SK-N-SH (cell line): ENCODE data around the gene GPR63. TPM values are rescaled to one million over a fixed set of nuclear protein-coding genes. Genes with fewer than 3 reads are reported as not detected.

ENCODE experiments used
- CTCF ChIA-PET: fragments of 300-600, 350-600 bp; formaldehyde crosslinking; extraction: SDS; loops from one replicate; lab custom pipeline; 2021; lab: Yijun Ruan, JAX
- POLR2A ChIA-PET: fragments of 350-600 bp; sonication (Branson Sonifier 250); formaldehyde crosslinking; extraction: SDS; loops from one replicate; lab custom pipeline; 2020; ENCODE audit warnings: antibody characterized with exemption, inconsistent platforms; lab: Yijun Ruan, JAX
- DNase-seq: peaks from one replicate; pipeline ENCODE4 v3.0.0; 2012
- H2AFZ ChIP-seq: fragments of 200-600 bp; sonication (generic); 2 replicates; pipeline ENCODE4 v1.8.1; 2016; ENCODE audit warnings: antibody characterized with exemption, mild to moderate bottlenecking, low read depth
- H3F3A ChIP-seq: fragments of 200-600 bp; sonication (generic); replicated peaks from 2 replicates; pipeline ENCODE3; 2016; ENCODE audit warnings: antibody characterized with exemption, mild to moderate bottlenecking; ENCODE audit not compliant: insufficient read depth
- H3K27ac ChIP-seq, 2 experiments: fragments of 200-500 bp in 1 of 2; fragments of 200-600 bp in 1 of 2; sonication (Bioruptor generic) in 1 of 2; sonication (generic), shearing (Covaris generic) in 1 of 2; 2 replicates each; pipeline versions ENCODE4 v1.5.1 to v1.6.1; 2014 to 2016; ENCODE audit warnings: low read depth in 2 of 2, inconsistent platforms in 1 of 2, low read length in 1 of 2, mild to moderate bottlenecking in 1 of 2, mixed read lengths in 1 of 2
- H3K27me3 ChIP-seq: fragments of 200-600 bp; sonication (generic), shearing (Covaris generic); 2 replicates; pipeline ENCODE4 v1.6.1; 2016; ENCODE audit warnings: mixed run types; ENCODE audit not compliant: insufficient read depth
- H3K36me3 ChIP-seq, 2 experiments: fragments of 200-500 bp in 1 of 2; fragments of 200-600 bp in 1 of 2; sonication (Bioruptor generic) in 1 of 2; sonication (generic) in 1 of 2; replicated peaks in 1 of 2; 2 replicates each; pipeline versions ENCODE3 to v1.5.1; 2014 to 2016; ENCODE audit warnings: low read length in 1 of 2, mild to moderate bottlenecking in 1 of 2; ENCODE audit not compliant: insufficient read depth in 2 of 2, control insufficient read depth in 1 of 2
- H3K4me1 ChIP-seq, 2 experiments: fragments of 200-500 bp in 1 of 2; fragments of 200-600 bp in 1 of 2; sonication (Bioruptor generic) in 1 of 2; sonication (generic), shearing (Covaris generic) in 1 of 2; 2 replicates each; pipeline versions ENCODE4 v1.5.1 to v1.6.1; 2014 to 2016; ENCODE audit warnings: low read depth in 1 of 2, low read length in 1 of 2, mixed run types in 1 of 2; ENCODE audit not compliant: insufficient read depth in 2 of 2, control insufficient read depth in 1 of 2
- H3K4me2 ChIP-seq: fragments of 200-600 bp; sonication (generic), shearing (Covaris generic); 2 replicates; pipeline ENCODE4 v1.6.1; 2017; ENCODE audit warnings: mixed run types
- H3K4me3 ChIP-seq, 2 experiments: fragments of 200-500 bp in 1 of 2; fragments of 200-600 bp in 1 of 2; sonication (Bioruptor generic) in 1 of 2; sonication (generic), shearing (Covaris generic) in 1 of 2; 2 replicates each; pipeline versions ENCODE4 v1.5.1 to v1.8.1; 2014 to 2016; ENCODE audit warnings: low read depth in 2 of 2, inconsistent platforms in 1 of 2, low read length in 1 of 2, mild to moderate bottlenecking in 1 of 2, mixed read lengths in 1 of 2, moderate library complexity in 1 of 2
- H3K79me2 ChIP-seq: fragments of 200-600 bp; sonication (generic); 2 replicates; pipeline ENCODE4 v1.8.1; 2017; ENCODE audit warnings: mild to moderate bottlenecking; ENCODE audit not compliant: insufficient read depth
- H3K9ac ChIP-seq: fragments of 200-600 bp; sonication (generic); 2 replicates; pipeline ENCODE4 v1.6.1; 2017; ENCODE audit warnings: mixed run types
- H3K9me2 ChIP-seq: fragments of 200-600 bp; sonication (generic); 2 replicates; pipeline ENCODE4 v1.6.1; 2017; ENCODE audit warnings: mixed run types
- H3K9me3 ChIP-seq: fragments of 200-600 bp; sonication (generic); 2 replicates; pipeline ENCODE4 v1.6.1; 2017; ENCODE audit warnings: mixed run types, mild to moderate bottlenecking, moderate library complexity
- H4K20me1 ChIP-seq: fragments of 200-600 bp; sonication (generic); 2 replicates; pipeline ENCODE4 v1.6.1; 2017; ENCODE audit warnings: mild to moderate bottlenecking, mixed run types; ENCODE audit not compliant: insufficient read depth
- EP300 ChIP-seq, 2 experiments: IDR thresholded peaks; 2 replicates each; pipeline versions ENCODE4 v1.4.0 to v1.6.1; 2012; ENCODE audit warnings: borderline replicate concordance in 1 of 2, low read depth in 1 of 2, low read length in 1 of 2
- EZH2phosphoT487 ChIP-seq: fragments of 200-600 bp; sonication (generic); IDR thresholded peaks from 2 replicates; pipeline ENCODE4 v1.6.1; 2017; ENCODE audit warnings: low read depth, mixed run types, mild to moderate bottlenecking, antibody characterized with exemption, moderate library complexity, borderline replicate concordance
- FOSL2 ChIP-seq: IDR thresholded peaks from 2 replicates; pipeline ENCODE4 v1.4.0; 2012; ENCODE audit warnings: low read depth, mild to moderate bottlenecking, moderate library complexity, borderline replicate concordance
- FOXM1 ChIP-seq: IDR thresholded peaks from 2 replicates; pipeline ENCODE4 v1.4.0; 2012; ENCODE audit warnings: low read depth, mild to moderate bottlenecking
- GABPA ChIP-seq: IDR thresholded peaks from 2 replicates; pipeline ENCODE4 v1.4.0; 2012; ENCODE audit warnings: low read depth, mild to moderate bottlenecking
- MEF2A ChIP-seq: IDR thresholded peaks from 2 replicates; pipeline ENCODE4 v1.4.0; 2012; ENCODE audit warnings: low read depth, borderline replicate concordance
- MXI1 ChIP-seq: IDR thresholded peaks from 2 replicates; pipeline ENCODE4 v1.6.1; 2012; ENCODE audit warnings: mild to moderate bottlenecking, low read depth, low read length, improper control_type of control experiment
- NRF1 ChIP-seq: IDR thresholded peaks from 2 replicates; pipeline ENCODE4 v1.6.1; 2012; ENCODE audit warnings: low read depth, mild to moderate bottlenecking, low read length
- POLR2AphosphoS5 ChIP-seq: IDR thresholded peaks from 2 replicates; pipeline ENCODE4 v1.6.1; 2012; ENCODE audit warnings: low read depth, low read length
- RCOR1 ChIP-seq: fragments of 150-350 bp; IDR thresholded peaks from 2 replicates; pipeline ENCODE4 v1.6.1; 2017; ENCODE audit warnings: antibody characterized with exemption, low read length
- SMC3 ChIP-seq: IDR thresholded peaks from 2 replicates; pipeline ENCODE4 v1.6.1; 2012; ENCODE audit warnings: low read depth, low read length, improper control_type of control experiment
- TAF1 ChIP-seq: IDR thresholded peaks from 2 replicates; pipeline ENCODE4 v1.6.1; 2012; ENCODE audit warnings: low read depth, mild to moderate bottlenecking, low read length, moderate library complexity, borderline replicate concordance
- TCF12 ChIP-seq: IDR thresholded peaks from 2 replicates; pipeline ENCODE4 v1.4.0; 2012
- WGBS: methylation state at CpG from one replicate; pipeline ENCODE4 v1.1.6; 2017; ENCODE audit warnings: low lambda C conversion rate; 5-methylcytosine and 5-hydroxymethylcytosine counted together
- polyA plus RNA-seq, 3 experiments: library from polyadenylated mRNA; depleted of rRNA; stranded (reverse); fragments of >200 nt; gene quantifications; 2 replicates each; pipeline ENCODE4 v1.2.3, GENCODE V29; 2012
- TF ChIP-seq, protein P1 (sequence below): IDR thresholded peaks from 2 replicates; pipeline ENCODE4 v1.4.0; 2012; ENCODE audit warnings: low read depth
- TF ChIP-seq, protein P2 (sequence below): fragments of 150-350 bp; IDR thresholded peaks from 2 replicates; pipeline ENCODE4 v1.6.1; 2017; ENCODE audit warnings: antibody characterized with exemption, low read length, low read depth, borderline replicate concordance
- TF ChIP-seq, protein P3 (sequence below): fragments of 200-600 bp; sonication (generic); IDR thresholded peaks from 2 replicates; pipeline ENCODE4 v1.6.1; 2017; ENCODE audit warnings: antibody characterized with exemption, mild to moderate bottlenecking, moderate library complexity
- TF ChIP-seq, protein P4 (sequence below): fragments of 150-350 bp; IDR thresholded peaks from 2 replicates; pipeline ENCODE4 v1.6.1; 2016; ENCODE audit warnings: mild to moderate bottlenecking, low read depth, low read length

The GPR63 gene
- polyA plus RNA-seq, 1 of the 3 experiments (the other 2 are of a cell fraction): 0.53 TPM

DNA sequence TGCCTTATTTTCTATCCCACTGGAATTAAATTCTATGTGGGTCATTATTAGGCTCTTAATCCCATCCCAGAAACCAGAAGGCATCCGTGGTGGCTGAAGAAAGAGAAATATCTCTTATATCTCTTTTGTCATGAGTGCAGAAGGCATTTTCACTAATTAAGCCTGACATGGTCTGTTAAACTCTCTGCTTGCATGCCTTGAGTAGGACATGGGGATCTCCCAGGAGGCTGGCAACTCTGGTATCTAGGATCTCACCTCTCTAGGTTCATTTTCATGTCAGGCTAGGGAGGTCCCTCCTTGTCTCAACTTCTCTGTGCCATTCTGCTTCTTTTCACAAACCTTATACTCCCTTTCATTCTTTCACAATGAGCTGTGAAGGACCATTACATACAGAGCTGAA is 25.3 kb upstream of the GPR63 start:
- POLR2A ChIA-PET: no interaction called here
- TF ChIP-seq EP300 (IDR thresholded peaks at IDR 0.05; ENCODE audit: borderline replicate concordance in 1 of 2, low read depth in 1 of 2, low read length in 1 of 2): no peak; a peak in 1 of 4 replicates
- TF ChIP-seq, protein P1, sequence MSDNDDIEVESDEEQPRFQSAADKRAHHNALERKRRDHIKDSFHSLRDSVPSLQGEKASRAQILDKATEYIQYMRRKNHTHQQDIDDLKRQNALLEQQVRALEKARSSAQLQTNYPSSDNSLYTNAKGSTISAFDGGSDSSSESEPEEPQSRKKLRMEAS: no peak
- TF ChIP-seq, protein P2, sequence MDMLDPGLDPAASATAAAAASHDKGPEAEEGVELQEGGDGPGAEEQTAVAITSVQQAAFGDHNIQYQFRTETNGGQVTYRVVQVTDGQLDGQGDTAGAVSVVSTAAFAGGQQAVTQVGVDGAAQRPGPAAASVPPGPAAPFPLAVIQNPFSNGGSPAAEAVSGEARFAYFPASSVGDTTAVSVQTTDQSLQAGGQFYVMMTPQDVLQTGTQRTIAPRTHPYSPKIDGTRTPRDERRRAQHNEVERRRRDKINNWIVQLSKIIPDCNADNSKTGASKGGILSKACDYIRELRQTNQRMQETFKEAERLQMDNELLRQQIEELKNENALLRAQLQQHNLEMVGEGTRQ: no peak
- TF ChIP-seq POLR2AphosphoS5: no peak
- TF ChIP-seq TCF12: no peak
- TF ChIP-seq, protein P3, sequence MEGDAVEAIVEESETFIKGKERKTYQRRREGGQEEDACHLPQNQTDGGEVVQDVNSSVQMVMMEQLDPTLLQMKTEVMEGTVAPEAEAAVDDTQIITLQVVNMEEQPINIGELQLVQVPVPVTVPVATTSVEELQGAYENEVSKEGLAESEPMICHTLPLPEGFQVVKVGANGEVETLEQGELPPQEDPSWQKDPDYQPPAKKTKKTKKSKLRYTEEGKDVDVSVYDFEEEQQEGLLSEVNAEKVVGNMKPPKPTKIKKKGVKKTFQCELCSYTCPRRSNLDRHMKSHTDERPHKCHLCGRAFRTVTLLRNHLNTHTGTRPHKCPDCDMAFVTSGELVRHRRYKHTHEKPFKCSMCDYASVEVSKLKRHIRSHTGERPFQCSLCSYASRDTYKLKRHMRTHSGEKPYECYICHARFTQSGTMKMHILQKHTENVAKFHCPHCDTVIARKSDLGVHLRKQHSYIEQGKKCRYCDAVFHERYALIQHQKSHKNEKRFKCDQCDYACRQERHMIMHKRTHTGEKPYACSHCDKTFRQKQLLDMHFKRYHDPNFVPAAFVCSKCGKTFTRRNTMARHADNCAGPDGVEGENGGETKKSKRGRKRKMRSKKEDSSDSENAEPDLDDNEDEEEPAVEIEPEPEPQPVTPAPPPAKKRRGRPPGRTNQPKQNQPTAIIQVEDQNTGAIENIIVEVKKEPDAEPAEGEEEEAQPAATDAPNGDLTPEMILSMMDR: no peak
- no peak for TF ChIP-seq SMC3
- TF ChIP-seq TAF1: no peak
- no peak for TF ChIP-seq NRF1
- no peak for TF ChIP-seq FOSL2
- TF ChIP-seq EZH2phosphoT487: no peak
- TF ChIP-seq MXI1: no peak
- no peak for TF ChIP-seq RCOR1
- no peak for TF ChIP-seq FOXM1
- TF ChIP-seq GABPA: no peak
- TF ChIP-seq MEF2A: no peak
- TF ChIP-seq, protein P4, sequence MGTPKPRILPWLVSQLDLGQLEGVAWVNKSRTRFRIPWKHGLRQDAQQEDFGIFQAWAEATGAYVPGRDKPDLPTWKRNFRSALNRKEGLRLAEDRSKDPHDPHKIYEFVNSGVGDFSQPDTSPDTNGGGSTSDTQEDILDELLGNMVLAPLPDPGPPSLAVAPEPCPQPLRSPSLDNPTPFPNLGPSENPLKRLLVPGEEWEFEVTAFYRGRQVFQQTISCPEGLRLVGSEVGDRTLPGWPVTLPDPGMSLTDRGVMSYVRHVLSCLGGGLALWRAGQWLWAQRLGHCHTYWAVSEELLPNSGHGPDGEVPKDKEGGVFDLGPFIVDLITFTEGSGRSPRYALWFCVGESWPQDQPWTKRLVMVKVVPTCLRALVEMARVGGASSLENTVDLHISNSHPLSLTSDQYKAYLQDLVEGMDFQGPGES: no peak
- TF ChIP-seq, all 33 proteins: peak for 0

More for the DNA sequence above, 25.3 kb upstream of the GPR63 start:
- H3K4me1 ChIP-seq: peaks cover 0 to 5% of the 10 kb centered on the region in 2 experiments; a peak in 2 of 4 replicates
- no peaks in the 10 kb centered on the region for H3K27me3 ChIP-seq
- no peaks in the 10 kb centered on the region for H3K9me2 ChIP-seq
- no peak overlapping the region for H3K4me2 ChIP-seq
- H3K4me3 ChIP-seq: no peak overlapping the region
- H3K79me2 ChIP-seq: no peaks in the 10 kb centered on the region
- CTCF ChIA-PET: interaction anchor here (1.2 kb wide), 1 partner anchor 36 kb away, joined by 5 read pairs; no protein-coding TSS in a partner anchor
- no peaks in the 10 kb centered on the region for H3K9me3 ChIP-seq
- H3K9ac ChIP-seq: no peak overlapping the region
- 0% methylated on average over 1 of the region's 1 CpG for WGBS
- H2AFZ ChIP-seq: no peak overlapping the region
- no peaks in the 10 kb centered on the region for H3F3A ChIP-seq
- DNase-seq: peak; percentile 19
- H4K20me1 ChIP-seq: no peaks in the 10 kb centered on the region
- H3K27ac ChIP-seq: no peak overlapping the region; a peak in 2 of 4 replicates
- H3K36me3 ChIP-seq: no peaks in the 10 kb centered on the region
